GM21786 (cell line): ENCODE results near the gene BMPR1A.
"Not testable (repeated sequence)": the region's sequence is repeated elsewhere in the genome, so short reads cannot be mapped to it uniquely, and the experiment has no call there.

ENCODE experiments used
- ATAC-seq: cut with Tn5 transposase; IDR thresholded peaks from one replicate; pipeline ENCODE4 v1.9.1; 2021; ENCODE audit not compliant: unreplicated experiment

BMPR1A gene

DNA sequence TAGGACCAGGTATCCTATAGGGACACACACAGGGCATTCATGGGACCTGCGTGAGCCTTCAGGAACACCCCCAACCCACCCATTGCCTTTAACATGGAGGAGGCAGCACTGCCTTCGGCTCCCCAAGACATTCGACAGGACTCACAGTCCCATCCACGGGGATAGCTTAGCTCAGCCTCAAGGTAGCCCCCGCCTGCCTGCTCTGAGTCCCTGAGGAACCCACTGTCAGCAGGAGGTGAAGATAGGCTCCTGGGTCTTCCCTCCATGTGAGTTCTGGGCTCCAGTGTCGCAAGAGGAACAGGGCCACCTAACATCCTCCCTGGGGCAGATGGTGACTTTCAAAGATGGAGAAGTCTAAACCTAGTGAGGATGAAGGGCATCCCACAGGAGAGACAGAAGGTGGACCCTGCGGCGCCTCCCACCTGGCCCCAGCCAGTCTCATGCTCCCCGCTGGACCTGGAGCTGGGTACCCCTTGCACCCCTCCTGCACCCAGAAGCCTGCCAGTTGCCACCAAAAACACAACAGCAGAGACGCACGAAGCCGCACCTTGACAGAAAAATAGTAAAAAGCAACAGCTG lies 207.0 kb downstream of the BMPR1A start:
- ATAC-seq: no peak

- no peak for ATAC-seq
Measured at GRCh38 chr10:86964061-86964846, 207.8 kb downstream of the BMPR1A start.

DNA sequence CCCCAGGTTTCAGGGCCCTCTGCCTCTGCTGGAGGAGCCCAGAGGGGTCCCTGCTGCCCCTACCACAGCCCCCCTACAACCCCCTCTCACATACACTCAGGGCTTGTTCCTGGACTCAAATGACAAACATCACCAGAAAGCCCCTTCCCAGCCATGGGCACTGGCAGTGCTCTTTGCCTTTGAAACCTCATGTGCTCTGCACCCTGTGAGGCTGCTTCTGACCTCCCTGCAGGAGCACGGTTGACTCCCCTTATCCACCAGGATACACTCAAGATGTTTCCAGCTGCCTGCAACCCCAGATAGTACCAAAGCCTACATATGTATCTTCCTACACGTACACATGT lies 208.4 kb downstream of the BMPR1A start:
- no peak for ATAC-seq

DNA sequence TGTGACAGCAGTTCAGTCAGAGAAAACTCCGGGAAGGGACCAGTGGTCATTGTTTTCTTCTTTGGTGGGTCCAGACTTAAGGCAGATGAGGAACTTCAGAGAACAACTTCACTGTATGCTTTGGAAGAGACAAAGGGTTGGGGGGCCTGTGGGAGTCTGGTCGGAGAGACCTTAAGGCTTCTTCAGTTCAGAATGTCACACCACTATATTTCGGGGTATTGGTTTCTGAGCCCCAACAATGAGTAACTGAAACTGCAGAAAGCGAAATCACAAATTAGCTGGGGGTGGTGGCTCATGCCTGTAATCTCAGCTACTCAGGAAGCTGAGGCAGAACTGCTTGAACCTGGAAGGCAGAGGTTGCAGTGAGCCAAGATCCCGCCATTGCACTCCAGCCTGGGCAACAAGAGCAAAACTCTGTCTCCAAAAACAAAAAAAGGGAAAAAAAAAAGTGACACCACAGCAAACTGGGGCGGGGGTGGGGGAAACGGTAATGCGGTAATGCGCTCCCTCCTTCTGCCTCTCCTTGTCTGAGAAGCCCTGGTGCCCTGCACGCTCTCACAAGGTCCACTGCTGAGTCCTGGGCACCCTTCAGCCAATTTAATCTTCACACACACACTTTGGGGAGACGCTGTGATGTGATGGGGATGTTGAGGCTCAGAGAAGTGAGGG lies 209.7 kb downstream of the BMPR1A start:
- ATAC-seq: peak; percentile 31

- no peak for ATAC-seq
Measured at GRCh38 chr10:86967481-86967941, 211.1 kb downstream of the BMPR1A start.

DNA sequence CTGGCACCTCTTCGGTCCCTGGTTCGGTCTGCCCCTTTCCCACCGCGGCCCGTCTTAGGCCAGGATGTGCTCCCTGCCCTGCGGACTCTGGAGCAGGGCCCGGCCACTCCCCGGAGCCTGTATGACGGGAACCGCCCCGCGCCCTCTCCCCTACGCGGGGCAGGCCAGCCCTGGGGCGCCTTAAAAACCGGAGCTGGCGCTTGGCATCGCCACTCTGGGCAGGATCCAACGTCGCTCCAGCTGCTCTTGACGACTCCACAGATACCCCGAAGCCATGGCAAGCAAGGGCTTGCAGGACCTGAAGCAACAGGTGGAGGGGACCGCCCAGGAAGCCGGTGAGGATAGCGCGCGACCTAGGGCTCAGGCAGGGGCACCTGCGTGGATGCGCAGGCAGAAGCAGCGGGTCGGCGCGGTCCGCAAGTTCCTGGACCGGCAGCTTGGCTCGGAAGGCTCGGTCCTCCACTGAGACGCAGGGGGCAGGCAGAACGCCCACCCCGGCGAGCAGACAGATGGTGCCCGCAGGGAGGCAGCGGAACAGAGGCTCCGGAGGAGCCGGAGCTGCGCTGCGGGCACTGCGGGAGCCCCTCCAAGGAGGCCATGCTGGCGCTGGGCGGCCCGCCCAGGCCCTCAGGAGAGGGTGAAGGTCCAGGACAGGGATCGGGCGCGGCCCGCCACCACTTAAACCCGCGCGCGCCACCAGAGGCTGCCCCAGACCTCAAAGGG lies 212.0 kb downstream of the BMPR1A start, which contains the start of gene ADIRF:
TSS of gene ADIRF (plus strand) at position 212 of the 723 bp plus-strand sequence. CDS start at position 275, 63 bp downstream.
- ATAC-seq: no peak

DNA sequence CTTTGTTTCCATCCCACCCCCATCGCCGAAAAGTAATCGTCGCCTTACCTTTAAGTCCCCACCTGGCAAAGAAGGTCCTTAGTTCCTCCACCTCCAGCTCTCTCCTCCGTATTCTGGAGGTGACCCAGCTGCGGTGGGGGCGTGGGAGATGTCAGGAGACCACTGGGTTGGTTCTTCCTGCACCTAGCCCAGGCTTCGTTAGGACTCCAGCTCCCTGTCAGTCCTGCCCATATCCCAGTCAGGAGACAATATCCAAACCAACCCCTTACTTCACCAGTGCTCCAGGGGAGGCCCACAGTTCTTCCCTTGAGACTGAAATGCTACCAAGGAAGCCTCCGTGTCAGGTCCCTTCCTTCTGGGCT lies 212.6 kb downstream of the BMPR1A start:
- no peak for ATAC-seq

- no peak for ATAC-seq
Measured at GRCh38 chr10:86969421-86970041, 213.1 kb downstream of the BMPR1A start.

DNA sequence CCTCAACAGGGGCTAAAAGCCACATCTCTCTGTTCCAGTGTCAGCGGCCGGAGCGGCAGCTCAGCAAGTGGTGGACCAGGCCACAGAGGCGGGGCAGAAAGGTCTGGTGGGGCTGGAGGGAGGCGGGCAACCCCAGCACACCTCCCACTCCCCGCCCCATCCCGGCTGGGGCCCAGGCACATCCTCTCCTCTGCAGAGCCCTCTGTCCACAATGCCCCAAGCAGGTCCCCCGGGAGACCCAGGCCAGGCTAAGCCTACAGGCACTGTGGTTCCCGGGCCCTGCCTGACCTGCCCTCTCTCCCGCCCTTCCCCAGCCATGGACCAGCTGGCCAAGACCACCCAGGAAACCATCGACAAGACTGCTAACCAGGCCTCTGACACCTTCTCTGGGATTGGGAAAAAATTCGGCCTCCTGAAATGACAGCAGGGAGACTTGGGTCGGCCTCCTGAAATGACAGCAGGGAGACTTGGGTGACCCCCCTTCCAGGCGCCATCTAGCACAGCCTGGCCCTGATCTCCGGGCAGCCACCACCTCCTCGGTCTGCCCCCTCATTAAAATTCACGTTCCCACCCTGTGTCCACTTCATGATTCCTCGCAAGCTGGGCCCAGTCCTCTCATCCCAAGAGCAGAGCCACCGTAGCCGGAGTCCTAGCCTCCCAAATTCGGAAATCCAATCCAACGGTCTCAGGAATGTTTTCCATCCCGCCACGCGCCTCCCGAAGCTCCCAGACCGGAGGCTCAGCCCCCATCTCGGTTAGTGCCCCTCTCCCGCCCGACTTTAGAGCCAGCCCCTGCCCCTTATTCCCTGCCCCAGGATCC lies 214.0 kb downstream of the BMPR1A start:
- ATAC-seq: no peak

- ATAC-seq: no peak
Measured at GRCh38 chr10:86970982-86971231, 214.5 kb downstream of the BMPR1A start.

DNA sequence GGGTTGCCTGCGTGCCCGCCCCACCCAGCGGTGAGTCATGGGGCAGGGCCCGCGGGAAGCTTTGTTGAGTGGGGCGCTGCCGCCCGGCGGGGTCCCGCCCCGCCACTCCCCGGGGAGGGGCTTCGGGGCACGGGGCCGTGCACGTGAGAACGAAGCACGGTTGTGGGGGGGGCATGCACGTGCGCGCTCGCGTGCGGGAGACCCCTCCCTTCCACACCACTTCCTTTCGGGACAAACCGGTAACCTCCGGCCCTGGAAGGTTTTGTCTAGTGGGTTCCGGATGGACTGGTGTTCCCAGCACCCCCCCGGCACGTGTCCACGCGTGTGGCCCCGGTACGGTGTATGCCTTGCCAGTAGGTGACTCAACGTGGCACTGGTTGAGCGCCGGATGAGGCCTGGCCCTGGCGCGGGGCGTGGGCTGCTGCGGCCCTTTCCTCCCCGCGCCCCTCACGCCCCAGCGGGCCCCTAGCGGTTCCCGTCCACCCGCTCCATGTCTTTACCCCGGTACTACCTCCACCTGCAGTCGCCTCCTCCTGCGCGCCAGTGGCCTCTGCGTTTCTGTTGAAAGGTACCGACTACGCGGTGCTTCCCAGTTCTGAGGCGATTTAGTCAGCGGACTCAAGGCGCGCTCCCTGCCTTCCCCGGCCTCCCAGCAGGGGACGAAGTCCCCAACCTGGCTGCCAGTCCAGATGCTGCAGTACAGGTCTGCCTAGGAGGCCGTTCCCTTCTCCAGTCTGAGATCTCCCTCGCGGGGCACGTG lies 215.0 kb downstream of the BMPR1A start:
- peak; percentile 72 for ATAC-seq

GRCh38 chr10:86972613-86973380 lies 216.4 kb downstream of the BMPR1A start:
- no peak for ATAC-seq

- ATAC-seq: no peak
Measured at GRCh38 chr10:86974484-86974883, 218.1 kb downstream of the BMPR1A start.

DNA sequence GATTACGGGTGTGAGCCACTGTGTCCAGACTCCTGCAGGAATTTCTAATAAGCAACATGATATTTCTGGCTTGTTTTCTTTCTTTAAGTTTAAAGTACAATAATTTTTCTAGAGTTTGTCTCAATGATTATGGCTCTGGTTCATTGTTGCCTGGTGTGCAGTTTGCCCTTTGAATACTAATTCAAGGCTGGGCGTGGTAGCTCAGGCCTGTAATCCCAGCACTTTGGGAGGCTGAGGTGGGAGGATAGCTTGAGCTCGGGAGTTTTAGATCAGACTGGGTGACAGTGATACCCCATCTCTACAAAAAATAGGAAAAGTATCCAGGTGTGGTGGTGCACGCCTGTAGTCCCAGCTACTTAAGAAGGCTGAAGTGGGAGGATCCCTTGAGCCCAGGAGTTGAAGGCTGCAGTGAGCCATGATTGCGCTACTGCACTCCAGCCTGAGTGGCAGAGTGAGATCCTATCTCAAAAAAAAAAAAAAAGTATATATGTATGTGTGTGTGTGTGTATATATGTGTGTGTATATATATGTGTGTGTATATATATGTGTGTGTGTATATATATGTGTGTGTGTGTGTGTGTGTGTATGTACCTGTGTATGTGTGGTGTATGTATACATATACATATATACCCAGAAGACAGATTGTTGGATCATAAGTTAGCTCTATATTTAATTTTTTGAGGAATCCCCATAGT lies 220.1 kb downstream of the BMPR1A start:
- no peak for ATAC-seq

DNA sequence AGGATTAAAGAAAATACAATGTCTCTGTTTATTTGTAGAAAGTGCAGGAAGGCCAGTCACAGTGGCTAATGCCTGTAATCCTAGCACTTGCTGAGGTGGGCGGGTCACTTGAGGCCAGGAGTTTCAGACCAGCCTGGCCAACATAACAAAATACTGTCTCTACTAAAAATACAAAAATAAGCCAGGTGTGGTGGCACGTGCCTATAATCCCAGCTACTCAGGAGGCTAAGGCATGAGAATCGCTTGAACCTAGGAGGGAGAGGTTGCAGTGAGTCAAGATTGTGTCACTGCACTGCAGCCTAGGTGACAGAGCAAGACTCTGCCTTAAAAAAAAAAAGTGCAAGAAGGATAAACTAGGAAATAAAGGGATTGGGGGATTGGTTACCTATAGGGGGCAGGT lies 222.0 kb downstream of the BMPR1A start:
- ATAC-seq: not testable (repeated sequence)

- no peak for ATAC-seq
Measured at GRCh38 chr10:86979296-86979818, 222.9 kb downstream of the BMPR1A start.

- no peak for ATAC-seq
Measured at GRCh38 chr10:86979977-86980448, 223.6 kb downstream of the BMPR1A start.

- not testable (repeated sequence) for ATAC-seq
Measured at GRCh38 chr10:86981020-86981419, 224.6 kb downstream of the BMPR1A start.
